DND-41 (cell line): Measurements from ENCODE around the gene OR10AD1.

Source experiments
- CTCF ChIP-seq: IDR thresholded peaks from 2 replicates; pipeline ENCODE4 v1.5.1; 2012; ENCODE audit warnings: borderline replicate concordance, low read length, moderate library complexity, mild to moderate bottlenecking; ENCODE audit not compliant: poor library complexity, severe bottlenecking; ENCODE audit errors: extremely low read depth
- EZH2 ChIP-seq: IDR thresholded peaks from 3 replicates; pipeline ENCODE4 v1.6.1; 2012; ENCODE audit warnings: borderline replicate concordance, low read depth, mild to moderate bottlenecking, moderate library complexity, low read length, inconsistent platforms; ENCODE audit not compliant: severe bottlenecking

DNA sequence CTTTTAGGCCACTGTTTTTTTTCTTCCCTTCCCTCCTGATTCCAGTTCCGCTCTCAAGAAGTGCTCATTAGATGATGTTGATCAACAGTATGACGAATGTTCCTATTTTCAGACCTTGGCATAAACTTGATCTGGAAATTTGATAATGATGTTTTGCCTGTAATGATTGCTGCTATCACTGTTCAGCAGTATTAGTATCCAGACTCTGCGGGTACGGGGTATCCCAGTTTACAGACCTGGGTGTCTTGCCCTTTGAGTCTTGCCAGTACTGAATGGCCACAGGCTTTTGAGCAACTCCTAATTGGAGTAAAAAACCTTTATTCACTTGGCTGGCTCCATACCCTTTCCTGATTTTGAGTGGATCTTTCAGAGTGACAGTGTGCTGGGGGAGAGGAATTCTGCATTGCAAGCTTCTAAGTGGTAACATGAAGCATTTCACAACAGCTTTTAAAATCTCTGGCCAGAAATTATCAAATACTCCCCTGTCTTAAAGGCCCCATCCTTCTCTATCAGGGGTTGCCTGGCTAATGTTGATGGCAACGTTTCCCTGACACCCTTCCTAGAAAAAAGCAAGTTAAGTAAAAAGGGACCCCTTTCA, 39.8 kb downstream of the OR10AD1 start:
- TF ChIP-seq CTCF (no peak), EZH2 (no peak)
